ENCODE measurements around the gene BRSK1.
A peak's percentile ranks its signal among the peaks of the same experiment; 100 is the strongest.

The BRSK1 gene

GRCh38 chr19:55353356-55353802 is 69.6 kb downstream of the BRSK1 start:
- DNase-seq (ENCODE audit: low spot score), result no peak

- DNase-seq (ENCODE audit: low spot score), result peak; percentile 91
Measured at GRCh38 chr19:55353803-55354697, 70.3 kb downstream of the BRSK1 start.

- peak; percentile 15 for DNase-seq (ENCODE audit: low spot score)
Measured at GRCh38 chr19:55354698-55355212, 71.0 kb downstream of the BRSK1 start, which contains the start of gene COX6B2. COX6B2 (minus strand) TSS chr19:55354719; CDS start chr19:55354521, 198 bp downstream.

GRCh38 chr19:55355213-55355821 is 71.5 kb downstream of the BRSK1 start:
- peak; percentile 16 for DNase-seq (ENCODE audit: low spot score)

GRCh38 chr19:55358493-55358892 is 74.7 kb downstream of the BRSK1 start:
- DNase-seq (ENCODE audit: low spot score), result no peak

- DNase-seq (ENCODE audit: low spot score), result no peak
Measured at GRCh38 chr19:55358943-55359908, 75.4 kb downstream of the BRSK1 start.

GRCh38 chr19:55360902-55361301 is 77.1 kb downstream of the BRSK1 start:
- DNase-seq (ENCODE audit: low spot score), result no peak

Data from AG20443 (cell line).